GM12878 (cell line): ENCODE results near the gene QSOX2. TPM values are rescaled to one million over a fixed set of nuclear protein-coding genes. Genes with fewer than 3 reads are reported as not detected.

Experiments used
- ATAC-seq: fragments of 200-7000 bp; cut with Tn5 transposase; 3 replicates; pipeline ENCODE4 v1.9.1; 2020; ENCODE audit warnings: mild to moderate bottlenecking, moderate library complexity
- BruUV-seq: library from RNA; stranded (reverse); fragments of 400-500 nt; replicated peaks from 2 replicates; lab custom pipeline; 2021; lab: Mats Ljungman, UMichigan
- CTCF ChIA-PET: fragments of 300-600 bp; sonication (Branson Sonifier 250); formaldehyde crosslinking; extraction: SDS; loops from one replicate; lab custom pipeline; 2021; ENCODE audit warnings: inconsistent platforms; lab: Yijun Ruan, JAX
- POLR2A ChIA-PET: fragments of 350-600 bp; formaldehyde crosslinking; extraction: SDS; loops from one replicate; lab custom pipeline; 2021; ENCODE audit warnings: inconsistent platforms; lab: Charles Lee
- RAD21 ChIA-PET: fragments of 300-600 bp; sonication (Branson Sonifier 250); formaldehyde crosslinking; loops from one replicate; lab custom pipeline; 2023; ENCODE audit warnings: antibody characterized with exemption; ENCODE audit not compliant: unreplicated experiment; lab: Charles Lee
- SMC1A ChIA-PET: fragments of 300-600 bp; sonication (Branson Sonifier 250); formaldehyde crosslinking; loops from one replicate; lab custom pipeline; 2023; ENCODE audit not compliant: unreplicated experiment, uncharacterized antibody; lab: Charles Lee
- DNase-seq: peaks from one replicate; pipeline ENCODE4 v3.0.0-alpha.2; 2011; ENCODE audit warnings: low read depth, low spot score
- FAIRE-seq: peaks from 3 replicates; lab custom pipeline; 2011; peaks lifted over from hg19 to GRCh38; lab: Jason Lieb, UNC
- H2AFZ ChIP-seq: 2 replicates; pipeline ENCODE4 v1.6.0; 2011; ENCODE audit warnings: low read depth, low read length, control low read depth; ENCODE audit not compliant: control insufficient read depth
- H3K27ac ChIP-seq: 2 replicates; pipeline ENCODE4 v1.5.1; 2011; ENCODE audit warnings: control low read depth; ENCODE audit not compliant: control insufficient read depth, insufficient read depth
- H3K27me3 ChIP-seq, 2 experiments: replicated peaks in 1 of 2; 2 replicates each; pipeline versions ENCODE4 v1.6.0 to v1.6.1; 2011; ENCODE audit warnings: low read length in 1 of 2; ENCODE audit not compliant: control insufficient read depth in 2 of 2, insufficient read depth in 2 of 2
- H3K36me3 ChIP-seq, 2 experiments: 2 replicates each; pipeline ENCODE4 v1.5.1; 2011; ENCODE audit warnings: low read length in 1 of 2; ENCODE audit not compliant: control insufficient read depth in 2 of 2, insufficient read depth in 2 of 2
- H3K4me1 ChIP-seq: 2 replicates; pipeline ENCODE4 v1.6.1; 2011; ENCODE audit warnings: mild to moderate bottlenecking, low read length, moderate library complexity, mixed read lengths; ENCODE audit not compliant: control insufficient read depth, insufficient read depth
- H3K4me2 ChIP-seq: 2 replicates; pipeline ENCODE4 v1.6.0; 2011; ENCODE audit warnings: control low read depth; ENCODE audit not compliant: control insufficient read depth, insufficient read depth
- H3K4me3 ChIP-seq: fragments of 200-600 bp; sonication (generic); 2 replicates; pipeline ENCODE4 v1.5.1; 2016
- H3K79me2 ChIP-seq: 2 replicates; pipeline ENCODE4 v1.6.0; 2011; ENCODE audit warnings: low read length; ENCODE audit not compliant: control insufficient read depth, insufficient read depth
- H3K9ac ChIP-seq: 2 replicates; pipeline ENCODE4 v1.8.0; 2011; ENCODE audit warnings: low read length, control low read depth, mixed read lengths; ENCODE audit not compliant: control insufficient read depth, insufficient read depth
- H3K9me3 ChIP-seq: replicated peaks from 3 replicates; pipeline ENCODE4 v1.5.1; 2011; ENCODE audit warnings: mild to moderate bottlenecking, low read length; ENCODE audit not compliant: control insufficient read depth, insufficient read depth
- H4K20me1 ChIP-seq: 2 replicates; pipeline ENCODE4 v1.6.0; 2011; ENCODE audit not compliant: control insufficient read depth, insufficient read depth
- MEF2B ChIP-seq: fragments of 450-650 bp; IDR thresholded peaks from 2 replicates; pipeline ENCODE4 v1.6.1; 2018; ENCODE audit warnings: mild to moderate bottlenecking, moderate library complexity; ENCODE audit not compliant: partially characterized antibody, poor library complexity, severe bottlenecking
- NBN ChIP-seq: fragments of 450-650 bp; IDR thresholded peaks from 2 replicates; pipeline ENCODE4 v1.6.1; 2016
- POLR2A ChIP-seq: IDR thresholded peaks from 2 replicates; pipeline ENCODE4 v1.6.1; 2011; ENCODE audit warnings: low read depth, mild to moderate bottlenecking, low read length
- POLR2AphosphoS2 ChIP-seq: IDR thresholded peaks from 2 replicates; pipeline ENCODE4 v1.6.1; 2011; ENCODE audit warnings: low read depth, mild to moderate bottlenecking, low read length, improper control_type of control experiment, moderate library complexity
- RAD21 ChIP-seq: IDR thresholded peaks from 2 replicates; pipeline ENCODE4 v1.6.1; 2011; ENCODE audit warnings: mild to moderate bottlenecking, low read depth, low read length, moderate library complexity; ENCODE audit not compliant: insufficient read depth
- SMAD1 ChIP-seq: fragments of 450-650 bp; IDR thresholded peaks from 2 replicates; pipeline ENCODE4 v1.6.1; 2018; ENCODE audit warnings: mild to moderate bottlenecking, low read depth; ENCODE audit not compliant: partially characterized antibody
- USF2 ChIP-seq: IDR thresholded peaks from 2 replicates; pipeline ENCODE4 v1.6.1; 2011; ENCODE audit warnings: low read depth, low read length, improper control_type of control experiment, borderline replicate concordance
- ZBED1 ChIP-seq: IDR thresholded peaks from 2 replicates; pipeline ENCODE4 v1.6.1; 2016; ENCODE audit warnings: borderline replicate concordance
- WGBS: methylation state at CpG from one replicate; pipeline ENCODE4 v1.1.6; 2016; ENCODE audit warnings: low lambda C conversion rate; ENCODE audit not compliant: insufficient replicate concordance, insufficient coverage; ENCODE audit errors: missing lambda C conversion rate; 5-methylcytosine and 5-hydroxymethylcytosine counted together
- in situ Hi-C: fragments of 300-500 bp; cut with MboI; formaldehyde crosslinking; loops from 9 replicates; pipeline ENCODE4 v1.14.3; 2018; ENCODE audit warnings: mixed read lengths
- intact Hi-C: fragments of 100-400 bp; cut with micrococcal nuclease; formaldehyde crosslinking; loops from one replicate; pipeline ENCODE4 v1.14.2; 2022; ENCODE audit not compliant: unreplicated experiment
- polyA plus RNA-seq, 11 experiments: library from polyadenylated mRNA; depleted of rRNA in 4 of 11; unstranded in 6 of 11; stranded (reverse) in 5 of 11; fragments of >200 nt; fragmentation: Nextera tagmentation in 4 of 11; fragmentation: Illumina TruSeq in 1 of 11; extraction: Ambion mirVana in 4 of 11; extraction: Trizol in 1 of 11; gene quantifications; 1 replicate in 1 of 11; 2 replicates in 10 of 11; pipeline versions ENCODE4 v1.2.1 to v1.2.3, GENCODE V29; 2011 to 2016; ENCODE audit warnings: inconsistent platforms in 2 of 11, missing spikeins in 2 of 11, low read depth in 1 of 11
- total RNA-seq, 4 experiments: library from RNA; depleted of rRNA in 3 of 4; stranded (reverse); fragments of >200 nt in 3 of 4; fragmentation: Illumina TruSeq in 1 of 4; extraction: Trizol in 1 of 4; gene quantifications; 2 replicates each; pipeline versions ENCODE4 v1.2.1 to v1.2.3, GENCODE V29; 2013 to 2021

The QSOX2 gene
- total and polyA plus RNA-seq, 10 of the 15 experiments (the other 5 are each of a cell fraction or from before 2014, with no cell fraction given), result 0.34 to 16.1 (median 8.2) TPM

- no peak overlapping the region for H3K4me3 ChIP-seq
- WGBS, result 96% methylated on average over 30 of the region's 30 CpGs
- CTCF ChIA-PET, result interaction anchor here (0.9 to 6.5 kb wide), 6 partner anchors 14 to 256 kb away, joined by 3 to 30 read pairs (median 4); no protein-coding TSS in a partner anchor
- no TSS peak for BruUV-seq
- TF ChIP-seq NBN, result no peak
- TF ChIP-seq, all 136 proteins: peak for 0
- Histone ChIP-seq H3K27me3 (no peaks in the 10 kb centered on the region), H2AFZ (no peak overlapping the region), H3K36me3 (peaks cover 16 to 33% of the 10 kb centered on the region in 2 experiments), H3K9ac (no peak overlapping the region), H3K4me2 (no peak overlapping the region), H4K20me1 (no peaks in the 10 kb centered on the region), H3K27ac (no peak overlapping the region), H3K9me3 (no peaks in the 10 kb centered on the region), H3K4me1 (peaks cover 19% of the 10 kb centered on the region), H3K79me2 (peaks cover 10% of the 10 kb centered on the region)
- ATAC-seq, result no peak
- intact Hi-C loops (no loop called here), in situ Hi-C loops (no loop called here)
- SMC1A ChIA-PET, result interaction anchor here (1.1 kb wide), 1 partner anchor 19 kb away, joined by 5 read pairs; no protein-coding TSS in a partner anchor
- DNase-seq, result no peak
- RAD21 ChIA-PET, result interaction anchor here (1.1 kb wide), 1 partner anchor 43 kb away, joined by 3 read pairs; no protein-coding TSS in a partner anchor
- POLR2A ChIA-PET, result no interaction called here
- no peak for FAIRE-seq
These were observed 21.6 kb downstream of the QSOX2 start for GRCh38 chr9:136223871-136224640.

GRCh38 chr9:136222906-136223285, 22.7 kb downstream of the QSOX2 start:
- Histone ChIP-seq H3K36me3 (peaks cover 16 to 40% of the 10 kb centered on the region in 2 experiments), H3K27ac (no peak overlapping the region), H2AFZ (no peak overlapping the region), H4K20me1 (no peaks in the 10 kb centered on the region), H3K79me2 (peaks cover 10% of the 10 kb centered on the region), H3K4me2 (no peak overlapping the region), H3K9ac (no peak overlapping the region), H3K9me3 (no peaks in the 10 kb centered on the region), H3K4me1 (peaks cover 19% of the 10 kb centered on the region), H3K4me3 (no peak overlapping the region), H3K27me3 (no peaks in the 10 kb centered on the region)
- no TSS peak for BruUV-seq
- CTCF ChIA-PET, result interaction anchor here (6.5 kb wide), 1 partner anchor 20 kb away, joined by 30 read pairs; no protein-coding TSS in a partner anchor
- SMC1A ChIA-PET, result no interaction called here
- no peak for TF ChIP-seq RAD21
- TF ChIP-seq POLR2AphosphoS2, result no peak
- no peak for TF ChIP-seq POLR2A
- no peak for TF ChIP-seq SMAD1
- no peak for TF ChIP-seq USF2
- TF ChIP-seq MEF2B, result no peak
- no peak for TF ChIP-seq ZBED1
- RAD21 ChIA-PET, result no interaction called here
- intact Hi-C loops (no loop called here), in situ Hi-C loops (no loop called here)
- WGBS, result 97% methylated on average over 13 of the region's 13 CpGs
- no peak for FAIRE-seq
- POLR2A ChIA-PET, result no interaction called here
- DNase-seq, result no peak
- ATAC-seq, result no peak
